HEK293 (cell line): Measurements from ENCODE around the gene KLHDC7A.

Experiments used
- ATF2 ChIP-seq: fragments of 450-650 bp; formaldehyde crosslinking; IDR thresholded peaks from 2 replicates; pipeline ENCODE4 v1.5.1; 2016; ENCODE audit warnings: missing biosample characterization, missing genetic modification characterization, low read depth
- CTCF ChIP-seq: fragments of 450-650 bp; formaldehyde crosslinking; IDR thresholded peaks from 2 replicates; pipeline ENCODE4 v1.5.1; 2016; ENCODE audit warnings: missing biosample characterization, missing genetic modification characterization
- HIC1 ChIP-seq: fragments of 450-650 bp; formaldehyde crosslinking; IDR thresholded peaks from 2 replicates; pipeline ENCODE4 v1.5.1; 2016; ENCODE audit warnings: missing biosample characterization, missing genetic modification characterization
- HOXC10 ChIP-seq: sonication (generic); formaldehyde crosslinking; IDR thresholded peaks from 2 replicates; pipeline ENCODE4 v1.8.1; 2023; ENCODE audit warnings: mild to moderate bottlenecking, missing genetic modification reagents
- REST ChIP-seq: fragments of 450-650 bp; formaldehyde crosslinking; IDR thresholded peaks from 2 replicates; pipeline ENCODE4 v1.5.1; 2016; ENCODE audit warnings: missing biosample characterization, missing genetic modification characterization
- ZNF274 ChIP-seq, 2 experiments: fragments of 200-500 bp in 1 of 2; fragments of 450-650 bp in 1 of 2; sonication (Bioruptor generic) in 1 of 2; formaldehyde crosslinking in 1 of 2; IDR thresholded peaks; 2 replicates each; pipeline versions ENCODE4 v1.5.1 to v1.6.1; 2014 to 2016; ENCODE audit warnings: borderline replicate concordance in 1 of 2, inconsistent platforms in 1 of 2, low read length in 1 of 2, missing biosample characterization in 1 of 2, missing genetic modification characterization in 1 of 2
- ZNF704 ChIP-seq: fragments of 450-650 bp; formaldehyde crosslinking; IDR thresholded peaks from 2 replicates; pipeline ENCODE4 v1.5.1; 2016; ENCODE audit warnings: missing biosample characterization, missing genetic modification characterization
- ZNF830 ChIP-seq: fragments of 450-650 bp; IDR thresholded peaks from 2 replicates; pipeline ENCODE4 v1.5.0; 2018; ENCODE audit warnings: missing biosample characterization, missing genetic modification characterization, low read depth, mild to moderate bottlenecking, moderate library complexity

GRCh38 chr1:18530587-18531502, 50.1 kb downstream of the KLHDC7A start:
- no peak for TF ChIP-seq ZNF704 (tag by site-specific recombination)
- TF ChIP-seq ZNF274 (IDR thresholded peaks at IDR 0.05; ENCODE audit: low read length), result no peak
- no peak for TF ChIP-seq ZNF274 (tag by site-specific recombination; IDR thresholded peaks at IDR 0.05; ENCODE audit: borderline replicate concordance)
- TF ChIP-seq REST (tag by site-specific recombination), result no peak
- peak; percentile 61 for TF ChIP-seq CTCF (tag by site-specific recombination)
- no peak for TF ChIP-seq ZNF830 (tag by site-specific recombination)
- TF ChIP-seq ATF2, result no peak
- TF ChIP-seq HOXC10 (CRISPR knock-in tag), result no peak
- no peak for TF ChIP-seq HIC1
